SU-DHL-6 (cell line): ENCODE measurements around the gene RNF167.

Source experiments
- EZH2phosphoT487 ChIP-seq: fragments of 200-600 bp; sonication (generic), shearing (Covaris generic); conservative IDR thresholded peaks from 2 replicates; pipeline ENCODE4 v1.6.1; 2018; ENCODE audit warnings: mild to moderate bottlenecking, antibody characterized with exemption, low read length, moderate library complexity, mixed read lengths
- TF ChIP-seq, protein P1 (sequence below): fragments of 200-600 bp; sonication (generic); IDR thresholded peaks from one replicate; pipeline ENCODE4 v1.5.1; 2017; ENCODE audit warnings: antibody characterized with exemption, mild to moderate bottlenecking, low read length, moderate library complexity; ENCODE audit not compliant: insufficient read depth, poor library complexity, severe bottlenecking

DNA sequence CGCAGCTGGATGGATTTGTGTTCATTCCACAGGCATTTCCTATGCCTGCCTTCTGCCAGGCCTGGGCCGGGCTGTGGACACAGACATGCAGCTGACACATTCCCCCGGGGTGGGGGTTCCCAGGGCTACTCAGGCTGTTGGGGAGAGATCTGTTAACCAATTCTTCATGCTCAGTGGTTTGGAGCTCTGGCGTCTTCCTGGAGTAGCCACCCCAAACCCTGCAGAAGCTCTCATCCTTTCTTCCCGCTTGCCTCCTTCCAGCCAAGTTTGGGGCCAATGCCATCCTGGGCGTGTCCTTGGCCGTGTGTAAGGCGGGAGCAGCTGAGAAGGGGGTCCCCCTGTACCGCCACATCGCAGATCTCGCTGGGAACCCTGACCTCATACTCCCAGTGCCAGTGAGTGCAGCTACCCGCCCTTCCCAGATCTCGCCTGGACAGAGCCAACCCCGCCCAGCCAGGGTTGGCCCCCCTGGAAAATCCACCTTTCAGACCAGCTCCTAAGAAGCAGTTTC is 13.4 kb downstream of the RNF167 start:
- TF ChIP-seq, protein P1, sequence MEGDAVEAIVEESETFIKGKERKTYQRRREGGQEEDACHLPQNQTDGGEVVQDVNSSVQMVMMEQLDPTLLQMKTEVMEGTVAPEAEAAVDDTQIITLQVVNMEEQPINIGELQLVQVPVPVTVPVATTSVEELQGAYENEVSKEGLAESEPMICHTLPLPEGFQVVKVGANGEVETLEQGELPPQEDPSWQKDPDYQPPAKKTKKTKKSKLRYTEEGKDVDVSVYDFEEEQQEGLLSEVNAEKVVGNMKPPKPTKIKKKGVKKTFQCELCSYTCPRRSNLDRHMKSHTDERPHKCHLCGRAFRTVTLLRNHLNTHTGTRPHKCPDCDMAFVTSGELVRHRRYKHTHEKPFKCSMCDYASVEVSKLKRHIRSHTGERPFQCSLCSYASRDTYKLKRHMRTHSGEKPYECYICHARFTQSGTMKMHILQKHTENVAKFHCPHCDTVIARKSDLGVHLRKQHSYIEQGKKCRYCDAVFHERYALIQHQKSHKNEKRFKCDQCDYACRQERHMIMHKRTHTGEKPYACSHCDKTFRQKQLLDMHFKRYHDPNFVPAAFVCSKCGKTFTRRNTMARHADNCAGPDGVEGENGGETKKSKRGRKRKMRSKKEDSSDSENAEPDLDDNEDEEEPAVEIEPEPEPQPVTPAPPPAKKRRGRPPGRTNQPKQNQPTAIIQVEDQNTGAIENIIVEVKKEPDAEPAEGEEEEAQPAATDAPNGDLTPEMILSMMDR, result no peak
- no peak for TF ChIP-seq EZH2phosphoT487
